Left lobe of liver (tissue), 2 donors: Measurements from ENCODE around the gene PCDHGB6. TPM values are rescaled to one million over a fixed set of nuclear protein-coding genes. Genes with fewer than 3 reads are reported as not detected.
A peak's percentile ranks its signal among the peaks of the same experiment; 100 is the strongest.
"Not testable (repeated sequence)": the region's sequence is repeated elsewhere in the genome, so short reads cannot be mapped to it uniquely, and the experiment has no call there.

Experiments used
- ATAC-seq: fragments of 200-7000 bp; cut with Tn5 transposase; one replicate; pipeline ENCODE4 v1.9.1; 2020; ENCODE audit warnings: mild to moderate bottlenecking, moderate library complexity
- DNase-seq: peaks from one replicate; pipeline ENCODE4 v3.0.0-alpha.2; 2020; ENCODE audit warnings: low spot score
- total RNA-seq: library from RNA; stranded (reverse); gene quantifications from one replicate; pipeline ENCODE4 v1.2.1, GENCODE V29; 2021
- donor health status: DM: no; HTN: no; CAD: no; lungs with moderate emphysema.
- donor health status: DM: no; HTN: yes; CAD: no.

Gene PCDHGB6
- total RNA-seq, 1 donor from 2014 or later = 2.3 TPM

- ATAC-seq, DNase-seq: not testable (repeated sequence)
These were observed 6.9 kb downstream of the PCDHGB6 start for GRCh38 chr5:141414548-141415274.

GRCh38 chr5:141415275-141415618, 7.4 kb downstream of the PCDHGB6 start:
- DNase-seq, ATAC-seq: not testable (repeated sequence)

GRCh38 chr5:141417494-141418172, 9.8 kb downstream of the PCDHGB6 start, which contains the start of gene PCDHGB7:
TSS of gene PCDHGB7 (plus strand) at chr5:141417677. CDS start at chr5:141417860, 183 bp downstream.
- ATAC-seq (peak; percentile 75), DNase-seq (peak; percentile 61)

GRCh38 chr5:141419074-141419880, 11.5 kb downstream of the PCDHGB6 start:
- no peak for ATAC-seq
- no peak for DNase-seq

GRCh38 chr5:141420855-141421488, 13.2 kb downstream of the PCDHGB6 start, which contains the start of gene PCDHGA11:
TSS of gene PCDHGA11 (plus strand) at chr5:141421051. CDS start at chr5:141421228, 177 bp downstream.
- ATAC-seq (peak; percentile 59), DNase-seq (no peak)

GRCh38 chr5:141421489-141421855, 13.7 kb downstream of the PCDHGB6 start:
- ATAC-seq = no peak
- no peak for DNase-seq

- ATAC-seq (no peak), DNase-seq (no peak)
These were observed 15.0 kb downstream of the PCDHGB6 start for GRCh38 chr5:141422742-141423291.

- no peak for DNase-seq
- no peak for ATAC-seq
These were observed 20.1 kb downstream of the PCDHGB6 start for GRCh38 chr5:141427783-141428426.

- DNase-seq = no peak
- peak; percentile 68 for ATAC-seq
These were observed 22.7 kb downstream of the PCDHGB6 start, which contains the start of gene PCDHGA12 for GRCh38 chr5:141430332-141431113. TSS of gene PCDHGA12 (plus strand) at chr5:141430507. CDS start at chr5:141430760, 253 bp downstream.

GRCh38 chr5:141431286-141431685, 23.5 kb downstream of the PCDHGB6 start:
- ATAC-seq = no peak

GRCh38 chr5:141432308-141432707, 24.5 kb downstream of the PCDHGB6 start:
- not testable (repeated sequence) for DNase-seq, ATAC-seq

More at GRCh38 chr5:141431286-141431685, 23.5 kb downstream of the PCDHGB6 start:
- no peak for DNase-seq

GRCh38 chr5:141432726-141433125, 24.9 kb downstream of the PCDHGB6 start:
- not testable (repeated sequence) for ATAC-seq, DNase-seq

- ATAC-seq (no peak), DNase-seq (no peak)
These were observed 26.2 kb downstream of the PCDHGB6 start for GRCh38 chr5:141434006-141434405.

GRCh38 chr5:141437221-141437620, 29.4 kb downstream of the PCDHGB6 start:
- no peak for ATAC-seq

GRCh38 chr5:141439411-141440141, 31.8 kb downstream of the PCDHGB6 start:
- no peak for DNase-seq
- no peak for ATAC-seq

More at GRCh38 chr5:141437221-141437620, 29.4 kb downstream of the PCDHGB6 start:
- DNase-seq = no peak

- DNase-seq = no peak
- no peak for ATAC-seq
These were observed 32.5 kb downstream of the PCDHGB6 start for GRCh38 chr5:141440341-141440740.

GRCh38 chr5:141441571-141442170, 33.9 kb downstream of the PCDHGB6 start:
- DNase-seq (no peak), ATAC-seq (no peak)
